Glutamatergic neuron (in vitro differentiated cells): ENCODE results near the gene RARS2. TPM values are rescaled to one million over a fixed set of nuclear protein-coding genes. Genes with fewer than 3 reads are reported as not detected.

Experiments
- DNase-seq: peaks from one replicate; pipeline ENCODE4 v3.0.0; 2022
- H3K27ac Mint-ChIP-seq: one replicate; pipeline ENCODE4 v1.8.0; 2020; ENCODE audit warnings: mild to moderate bottlenecking, mixed read lengths, inconsistent platforms; ENCODE audit not compliant: unreplicated experiment
- H3K27me3 Mint-ChIP-seq: one replicate; pipeline ENCODE4 v1.8.0; 2020; ENCODE audit warnings: mild to moderate bottlenecking, moderate library complexity, mixed read lengths, inconsistent platforms; ENCODE audit not compliant: unreplicated experiment
- H3K36me3 Mint-ChIP-seq: one replicate; pipeline ENCODE4 v1.8.0; 2020; ENCODE audit warnings: mild to moderate bottlenecking, mixed read lengths, inconsistent platforms; ENCODE audit not compliant: unreplicated experiment
- H3K4me1 Mint-ChIP-seq: one replicate; pipeline ENCODE4 v1.8.0; 2020; ENCODE audit warnings: mild to moderate bottlenecking, low read depth, mixed read lengths, inconsistent platforms; ENCODE audit not compliant: unreplicated experiment
- H3K4me3 Mint-ChIP-seq: one replicate; pipeline ENCODE4 v1.8.0; 2020; ENCODE audit warnings: mild to moderate bottlenecking, mixed read lengths, inconsistent platforms; ENCODE audit not compliant: unreplicated experiment
- H3K9me3 Mint-ChIP-seq: one replicate; pipeline ENCODE4 v1.8.0; 2020; ENCODE audit warnings: mild to moderate bottlenecking, moderate library complexity, mixed read lengths, inconsistent platforms; ENCODE audit not compliant: unreplicated experiment
- total RNA-seq: library from RNA; stranded (reverse); fragmentation: NEBNext Ultra II Directional; extraction: Animal tissue kit (Norgen Biotek cat#: 25700); gene quantifications from one replicate; pipeline ENCODE4 v1.2.1, GENCODE V29; 2021; ENCODE audit not compliant: unreplicated experiment
- TF ChIP-seq, protein P1 (sequence below): fragments of 200-600 bp; sonication (generic); IDR thresholded peaks from one replicate; pipeline ENCODE4 v1.5.0; 2021; ENCODE audit not compliant: partially characterized antibody, unreplicated experiment

Gene RARS2
- total RNA-seq, 1 donor from 2014 or later = 42.0 TPM

DNA sequence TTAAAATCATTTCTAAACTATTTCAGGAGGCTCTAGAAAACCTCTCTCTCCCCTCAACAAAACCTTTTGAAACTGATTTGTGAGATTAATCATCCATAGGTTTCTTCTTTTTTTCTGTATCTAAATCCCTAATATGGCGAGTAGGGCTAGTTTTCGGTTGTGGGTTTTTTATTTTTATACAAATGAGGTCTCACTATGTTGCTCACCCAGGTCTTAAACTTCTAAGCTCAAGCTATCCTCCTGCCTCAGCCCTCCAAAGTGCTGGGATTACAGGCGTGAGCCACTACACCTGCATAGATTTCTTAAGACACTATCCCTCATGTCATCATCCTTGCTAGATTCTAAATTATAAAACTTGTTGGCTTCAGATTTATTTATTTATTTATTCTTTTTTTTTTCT is 44.1 kb upstream of the RARS2 start:
- Mint-ChIP-seq H3K4me3 (no peak overlapping the region), H3K9me3 (no peaks in the 10 kb centered on the region), H3K36me3 (no peaks in the 10 kb centered on the region), H3K27me3 (no peaks in the 10 kb centered on the region), H3K27ac (no peak overlapping the region), H3K4me1 (no peaks in the 10 kb centered on the region)
- TF ChIP-seq, protein P1, sequence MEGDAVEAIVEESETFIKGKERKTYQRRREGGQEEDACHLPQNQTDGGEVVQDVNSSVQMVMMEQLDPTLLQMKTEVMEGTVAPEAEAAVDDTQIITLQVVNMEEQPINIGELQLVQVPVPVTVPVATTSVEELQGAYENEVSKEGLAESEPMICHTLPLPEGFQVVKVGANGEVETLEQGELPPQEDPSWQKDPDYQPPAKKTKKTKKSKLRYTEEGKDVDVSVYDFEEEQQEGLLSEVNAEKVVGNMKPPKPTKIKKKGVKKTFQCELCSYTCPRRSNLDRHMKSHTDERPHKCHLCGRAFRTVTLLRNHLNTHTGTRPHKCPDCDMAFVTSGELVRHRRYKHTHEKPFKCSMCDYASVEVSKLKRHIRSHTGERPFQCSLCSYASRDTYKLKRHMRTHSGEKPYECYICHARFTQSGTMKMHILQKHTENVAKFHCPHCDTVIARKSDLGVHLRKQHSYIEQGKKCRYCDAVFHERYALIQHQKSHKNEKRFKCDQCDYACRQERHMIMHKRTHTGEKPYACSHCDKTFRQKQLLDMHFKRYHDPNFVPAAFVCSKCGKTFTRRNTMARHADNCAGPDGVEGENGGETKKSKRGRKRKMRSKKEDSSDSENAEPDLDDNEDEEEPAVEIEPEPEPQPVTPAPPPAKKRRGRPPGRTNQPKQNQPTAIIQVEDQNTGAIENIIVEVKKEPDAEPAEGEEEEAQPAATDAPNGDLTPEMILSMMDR = no peak
- DNase-seq = no peak

DNA sequence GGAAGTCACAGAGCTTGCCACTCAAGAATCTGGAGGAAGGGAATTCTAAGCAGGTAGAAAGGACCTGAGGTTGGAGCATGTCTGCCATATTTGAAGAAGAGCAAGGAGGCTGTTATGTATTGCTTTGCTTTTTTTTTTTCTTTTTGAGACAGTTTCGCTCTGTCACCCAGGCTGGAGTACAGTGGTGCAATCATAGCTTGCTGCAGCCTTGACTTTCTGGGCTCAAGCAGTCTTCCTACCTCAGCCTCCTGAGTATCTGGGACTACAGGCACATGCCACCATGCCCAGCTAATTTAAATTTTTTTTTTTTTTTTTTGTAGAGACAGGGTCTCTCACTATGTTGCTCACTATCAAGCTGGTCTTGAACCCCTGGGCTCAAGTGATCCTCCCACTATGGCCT is 41.0 kb upstream of the RARS2 start:
- Mint-ChIP-seq H3K27ac (no peak overlapping the region), H3K4me3 (no peak overlapping the region), H3K36me3 (no peaks in the 10 kb centered on the region), H3K4me1 (no peaks in the 10 kb centered on the region), H3K27me3 (peaks cover 1% of the 10 kb centered on the region), H3K9me3 (no peaks in the 10 kb centered on the region)
- TF ChIP-seq, protein P1 = no peak
- DNase-seq = no peak

DNA sequence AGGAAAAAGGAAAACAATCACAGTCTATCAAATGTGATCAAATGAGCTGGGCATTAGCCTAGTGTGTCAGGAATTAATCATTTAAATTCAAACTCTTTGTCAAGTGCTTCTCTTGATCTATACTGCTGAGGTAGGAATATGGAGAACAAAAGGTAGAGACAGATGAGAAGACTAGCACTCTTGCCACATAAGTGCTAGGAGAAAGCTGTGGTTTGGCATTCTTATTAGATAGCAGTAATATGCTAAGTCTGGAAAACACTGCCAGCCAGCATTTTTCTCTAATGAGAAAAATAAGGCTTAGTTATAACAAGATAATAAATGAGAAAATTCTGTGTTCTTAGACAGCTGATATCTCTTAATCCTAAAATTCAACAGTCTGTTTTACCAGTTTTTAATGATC is 39.1 kb upstream of the RARS2 start:
- Mint-ChIP-seq H3K4me3 (no peak overlapping the region), H3K27ac (no peak overlapping the region), H3K36me3 (no peaks in the 10 kb centered on the region), H3K9me3 (no peaks in the 10 kb centered on the region), H3K4me1 (no peaks in the 10 kb centered on the region), H3K27me3 (peaks cover 1% of the 10 kb centered on the region)
- no peak for DNase-seq
- TF ChIP-seq, protein P1 = no peak

DNA sequence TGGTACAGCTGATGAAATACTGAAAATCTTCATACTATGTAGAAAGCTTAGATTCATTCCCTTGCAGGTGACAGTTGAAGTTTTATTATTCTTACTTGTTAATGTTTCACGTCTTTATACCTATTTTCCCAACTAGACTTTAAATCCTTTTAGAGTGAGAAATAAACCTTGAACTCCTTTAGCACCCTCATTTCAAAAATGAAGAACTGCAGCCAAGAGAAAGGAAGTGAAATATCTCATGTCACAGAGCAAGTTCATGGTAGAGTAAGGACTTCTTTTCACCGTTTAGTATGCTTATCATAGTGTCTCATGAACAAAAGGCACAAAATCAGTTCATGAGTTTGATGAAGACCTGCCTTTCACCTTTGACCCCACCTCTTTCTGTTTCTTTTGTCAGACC is 38.6 kb upstream of the RARS2 start:
- Mint-ChIP-seq H3K27me3 (peaks cover 1% of the 10 kb centered on the region), H3K27ac (no peak overlapping the region), H3K9me3 (no peaks in the 10 kb centered on the region), H3K4me1 (no peaks in the 10 kb centered on the region), H3K36me3 (no peaks in the 10 kb centered on the region), H3K4me3 (no peak overlapping the region)
- DNase-seq = no peak
- TF ChIP-seq, protein P1 = no peak

DNA sequence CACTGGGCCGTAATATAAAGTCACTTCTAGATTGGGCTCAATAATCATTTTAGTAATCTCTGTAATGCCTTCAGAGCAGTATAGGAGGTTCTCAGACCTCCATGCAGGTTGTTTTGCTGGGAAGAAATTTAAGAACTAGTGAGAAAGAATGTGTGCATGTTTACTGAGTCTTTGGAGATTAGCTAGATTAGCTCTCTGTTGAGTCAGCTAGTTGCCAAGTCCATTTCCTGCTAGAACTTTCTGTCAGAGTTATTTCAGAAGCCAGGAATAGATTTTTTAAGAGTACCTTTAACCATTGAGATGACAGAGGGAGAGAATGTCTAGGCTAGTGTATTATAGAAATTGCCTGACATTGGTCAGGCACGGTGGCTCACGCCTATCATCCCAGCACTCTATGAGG is 33.5 kb upstream of the RARS2 start:
- TF ChIP-seq, protein P1 = no peak
- H3K4me1 Mint-ChIP-seq = no peaks in the 10 kb centered on the region
- H3K27me3 Mint-ChIP-seq = peaks cover 1% of the 10 kb centered on the region
- H3K36me3 Mint-ChIP-seq = no peaks in the 10 kb centered on the region
- no peak for DNase-seq
- no peak overlapping the region for H3K4me3 Mint-ChIP-seq
- H3K9me3 Mint-ChIP-seq = no peaks in the 10 kb centered on the region
- no peak overlapping the region for H3K27ac Mint-ChIP-seq
